ENCODE data around the gene AOPEP. TPM values are rescaled to one million over a fixed set of nuclear protein-coding genes. Genes with fewer than 3 reads are reported as not detected.

AOPEP gene
- total and polyA plus RNA-seq, 12 donors: 110 to 250 (median 161) TPM

GRCh38 chr9:95077766-95078370 lies 351.4 kb downstream of the AOPEP start:
- DNase-seq (no peak), ATAC-seq (peak in 3 of 8 donors; percentile 12 to 32 (median 29))
- Histone ChIP-seq H3K27ac (peak overlapping the region; percentile 33 to 86 (median 72)), H3K4me1 (peaks cover 39 to 100% (median 93%) of the 10 kb centered on the region in 9 donors), H3K4me3 (peak overlapping the region in 2 of 10 donors; percentile 7 to 15), H3K9me3 (no peaks in the 10 kb centered on the region), H3K27me3 (no peaks in the 10 kb centered on the region), H3K36me3 (peaks cover 0 to 93% (median 25%) of the 10 kb centered on the region in 9 donors)
- intact Hi-C loops (cut with DNase I): loop anchor here in 2 of 10 donors (5.0 to 10.0 kb wide), 2 partner anchors 71 to 293 kb away; no protein-coding TSS in a partner anchor
- TF ChIP-seq, protein P1, sequence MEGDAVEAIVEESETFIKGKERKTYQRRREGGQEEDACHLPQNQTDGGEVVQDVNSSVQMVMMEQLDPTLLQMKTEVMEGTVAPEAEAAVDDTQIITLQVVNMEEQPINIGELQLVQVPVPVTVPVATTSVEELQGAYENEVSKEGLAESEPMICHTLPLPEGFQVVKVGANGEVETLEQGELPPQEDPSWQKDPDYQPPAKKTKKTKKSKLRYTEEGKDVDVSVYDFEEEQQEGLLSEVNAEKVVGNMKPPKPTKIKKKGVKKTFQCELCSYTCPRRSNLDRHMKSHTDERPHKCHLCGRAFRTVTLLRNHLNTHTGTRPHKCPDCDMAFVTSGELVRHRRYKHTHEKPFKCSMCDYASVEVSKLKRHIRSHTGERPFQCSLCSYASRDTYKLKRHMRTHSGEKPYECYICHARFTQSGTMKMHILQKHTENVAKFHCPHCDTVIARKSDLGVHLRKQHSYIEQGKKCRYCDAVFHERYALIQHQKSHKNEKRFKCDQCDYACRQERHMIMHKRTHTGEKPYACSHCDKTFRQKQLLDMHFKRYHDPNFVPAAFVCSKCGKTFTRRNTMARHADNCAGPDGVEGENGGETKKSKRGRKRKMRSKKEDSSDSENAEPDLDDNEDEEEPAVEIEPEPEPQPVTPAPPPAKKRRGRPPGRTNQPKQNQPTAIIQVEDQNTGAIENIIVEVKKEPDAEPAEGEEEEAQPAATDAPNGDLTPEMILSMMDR (IDR thresholded peaks at IDR 0.05): no peak
- WGBS, 2 donors: 38 to 45% methylated on average over 17 of the region's 17 CpGs

- ATAC-seq (no peak), DNase-seq (no peak)
- Histone ChIP-seq H3K27me3 (no peaks in the 10 kb centered on the region), H3K27ac (peak overlapping the region; percentile 2 to 86 (median 72)), H3K4me3 (no peak overlapping the region), H3K36me3 (peaks cover 0 to 96% (median 30%) of the 10 kb centered on the region in 9 donors), H3K9me3 (no peaks in the 10 kb centered on the region), H3K4me1 (peaks cover 36 to 100% (median 91%) of the 10 kb centered on the region in 9 donors)
- intact Hi-C loops (cut with DNase I): loop anchor here in 2 of 10 donors (5.0 to 10.0 kb wide), 2 partner anchors 71 to 294 kb away; no protein-coding TSS in a partner anchor
- WGBS, 2 donors: 54 to 60% methylated on average over 12 of the region's 12 CpGs
- TF ChIP-seq, protein P1 (IDR thresholded peaks at IDR 0.05): no peak
Observed at GRCh38 chr9:95078511-95078910, 352.0 kb downstream of the AOPEP start.

GRCh38 chr9:95078939-95079338 lies 352.4 kb downstream of the AOPEP start:
- H3K4me3 ChIP-seq: no peak overlapping the region
- no peak for DNase-seq
- TF ChIP-seq, protein P1 (IDR thresholded peaks at IDR 0.05): no peak
- intact Hi-C loops (cut with DNase I): loop anchor here in 2 of 10 donors (5.0 to 10.0 kb wide), 2 partner anchors 72 to 294 kb away; no protein-coding TSS in a partner anchor
- H3K4me1 ChIP-seq: peaks cover 36 to 100% (median 92%) of the 10 kb centered on the region in 9 donors
- H3K9me3 ChIP-seq: no peaks in the 10 kb centered on the region
- H3K27ac ChIP-seq: peak overlapping the region in 9 of 10 donors; percentile 2 to 86 (median 68)
- H3K27me3 ChIP-seq: no peaks in the 10 kb centered on the region
- peaks cover 0 to 96% (median 30%) of the 10 kb centered on the region in 9 donors for H3K36me3 ChIP-seq
- 48 to 51% methylated on average over 6 of the region's 6 CpGs for WGBS, 2 donors
- ATAC-seq: peak; percentile 42 to 61 (median 47)

GRCh38 chr9:95079461-95079860 lies 353.0 kb downstream of the AOPEP start:
- Histone ChIP-seq H3K4me3 (no peak overlapping the region), H3K36me3 (peaks cover 0 to 96% (median 32%) of the 10 kb centered on the region in 9 donors), H3K27me3 (no peaks in the 10 kb centered on the region), H3K27ac (peak overlapping the region in 7 of 10 donors; percentile 26 to 86 (median 76)), H3K4me1 (peaks cover 36 to 100% (median 94%) of the 10 kb centered on the region in 9 donors), H3K9me3 (no peaks in the 10 kb centered on the region)
- 65 to 75% methylated on average over 10 of the region's 10 CpGs for WGBS, 2 donors
- TF ChIP-seq, protein P1 (IDR thresholded peaks at IDR 0.05): no peak
- intact Hi-C loops (cut with DNase I): loop anchor here in 2 of 10 donors (5.0 to 10.0 kb wide), 2 partner anchors 72 to 295 kb away; no protein-coding TSS in a partner anchor
- ATAC-seq: no peak
- no peak for DNase-seq
